ENCODE data around the gene NR3C2. TPM values are rescaled to one million over a fixed set of nuclear protein-coding genes. Genes with fewer than 3 reads are reported as not detected.

The NR3C2 gene
- polyA plus RNA-seq, 1 of the 3 experiments (the other 2 are of a cell fraction) = 0.02 TPM

DNA sequence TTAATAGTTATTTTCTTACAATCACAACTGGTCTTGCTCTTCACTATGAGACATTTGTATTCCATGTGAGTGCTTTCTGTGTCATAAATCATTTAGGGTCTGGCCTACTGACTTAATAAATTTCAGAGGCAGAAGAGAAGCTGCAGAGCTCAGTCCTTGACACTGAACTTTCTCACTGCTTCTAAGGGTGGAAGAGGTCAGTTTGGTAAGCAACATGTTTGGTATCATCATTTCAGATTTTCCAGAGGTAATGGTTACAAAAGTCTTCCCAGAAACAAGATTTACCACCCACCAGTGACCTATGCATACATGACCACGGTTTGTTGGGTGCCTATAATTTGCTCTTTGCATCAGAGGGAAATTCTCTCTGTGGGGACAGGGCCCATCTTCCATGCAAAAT, 148.6 kb downstream of the NR3C2 start:
- no peaks in the 10 kb centered on the region; the same call in 1 of the 2 replicates for H3K9me2 ChIP-seq
- H3K4me1 ChIP-seq (ENCODE audit: control insufficient read depth in 1 of 2, insufficient read depth in 2 of 2, low read depth in 1 of 2, low read length in 1 of 2) = peaks cover 0 to 10% of the 10 kb centered on the region in 2 experiments; a peak in 2 of 4 replicates
- H3K9ac ChIP-seq = no peak overlapping the region
- H3F3A ChIP-seq (replicated peaks; ENCODE audit: insufficient read depth) = no peaks in the 10 kb centered on the region
- TF ChIP-seq MEF2A (IDR thresholded peaks at IDR 0.05; ENCODE audit: borderline replicate concordance, low read depth) = no peak
- TF ChIP-seq, protein P1, sequence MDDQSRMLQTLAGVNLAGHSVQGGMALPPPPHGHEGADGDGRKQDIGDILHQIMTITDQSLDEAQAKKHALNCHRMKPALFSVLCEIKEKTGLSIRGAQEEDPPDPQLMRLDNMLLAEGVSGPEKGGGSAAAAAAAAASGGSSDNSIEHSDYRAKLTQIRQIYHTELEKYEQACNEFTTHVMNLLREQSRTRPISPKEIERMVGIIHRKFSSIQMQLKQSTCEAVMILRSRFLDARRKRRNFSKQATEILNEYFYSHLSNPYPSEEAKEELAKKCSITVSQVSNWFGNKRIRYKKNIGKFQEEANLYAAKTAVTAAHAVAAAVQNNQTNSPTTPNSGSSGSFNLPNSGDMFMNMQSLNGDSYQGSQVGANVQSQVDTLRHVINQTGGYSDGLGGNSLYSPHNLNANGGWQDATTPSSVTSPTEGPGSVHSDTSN (IDR thresholded peaks at IDR 0.05) = no peak
- no peak for TF ChIP-seq YY1 (IDR thresholded peaks at IDR 0.05; ENCODE audit: low read depth)
- TF ChIP-seq FOXJ3 (CRISPR knock-in tag; IDR thresholded peaks at IDR 0.05) = no peak
- no peak for TF ChIP-seq GATA2 (CRISPR knock-in tag; IDR thresholded peaks at IDR 0.05)
- TF ChIP-seq, protein P2, sequence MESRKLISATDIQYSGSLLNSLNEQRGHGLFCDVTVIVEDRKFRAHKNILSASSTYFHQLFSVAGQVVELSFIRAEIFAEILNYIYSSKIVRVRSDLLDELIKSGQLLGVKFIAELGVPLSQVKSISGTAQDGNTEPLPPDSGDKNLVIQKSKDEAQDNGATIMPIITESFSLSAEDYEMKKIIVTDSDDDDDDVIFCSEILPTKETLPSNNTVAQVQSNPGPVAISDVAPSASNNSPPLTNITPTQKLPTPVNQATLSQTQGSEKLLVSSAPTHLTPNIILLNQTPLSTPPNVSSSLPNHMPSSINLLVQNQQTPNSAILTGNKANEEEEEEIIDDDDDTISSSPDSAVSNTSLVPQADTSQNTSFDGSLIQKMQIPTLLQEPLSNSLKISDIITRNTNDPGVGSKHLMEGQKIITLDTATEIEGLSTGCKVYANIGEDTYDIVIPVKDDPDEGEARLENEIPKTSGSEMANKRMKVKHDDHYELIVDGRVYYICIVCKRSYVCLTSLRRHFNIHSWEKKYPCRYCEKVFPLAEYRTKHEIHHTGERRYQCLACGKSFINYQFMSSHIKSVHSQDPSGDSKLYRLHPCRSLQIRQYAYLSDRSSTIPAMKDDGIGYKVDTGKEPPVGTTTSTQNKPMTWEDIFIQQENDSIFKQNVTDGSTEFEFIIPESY (IDR thresholded peaks at IDR 0.05; ENCODE audit: borderline replicate concordance, low read depth) = no peak
- TF ChIP-seq, protein P3, sequence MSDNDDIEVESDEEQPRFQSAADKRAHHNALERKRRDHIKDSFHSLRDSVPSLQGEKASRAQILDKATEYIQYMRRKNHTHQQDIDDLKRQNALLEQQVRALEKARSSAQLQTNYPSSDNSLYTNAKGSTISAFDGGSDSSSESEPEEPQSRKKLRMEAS (IDR thresholded peaks at IDR 0.05; ENCODE audit: low read depth) = no peak
- TF ChIP-seq CHD2 (IDR thresholded peaks at IDR 0.05; ENCODE audit: low read length, partially characterized antibody) = no peak
- TF ChIP-seq SIN3A (IDR thresholded peaks at IDR 0.05; ENCODE audit: borderline replicate concordance, low read depth, low read length) = no peak
- TF ChIP-seq EP300 (IDR thresholded peaks at IDR 0.05; ENCODE audit: borderline replicate concordance in 1 of 2, low read depth in 1 of 2, low read length in 1 of 2) = no peak
- TF ChIP-seq RAD21 (IDR thresholded peaks at IDR 0.05; ENCODE audit: low read length) = no peak
- TF ChIP-seq SMC3 (IDR thresholded peaks at IDR 0.05; ENCODE audit: low read depth, low read length) = no peak
- TF ChIP-seq MXI1 (IDR thresholded peaks at IDR 0.05; ENCODE audit: low read depth, low read length) = no peak
- no peak for TF ChIP-seq RFX5 (IDR thresholded peaks at IDR 0.05; ENCODE audit: low read length)
- TF ChIP-seq JUND (IDR thresholded peaks at IDR 0.05) = no peak
- TF ChIP-seq NFIC (IDR thresholded peaks at IDR 0.05; ENCODE audit: borderline replicate concordance) = no peak
- no peak for TF ChIP-seq ELF1 (IDR thresholded peaks at IDR 0.05)
- TF ChIP-seq, protein P4, sequence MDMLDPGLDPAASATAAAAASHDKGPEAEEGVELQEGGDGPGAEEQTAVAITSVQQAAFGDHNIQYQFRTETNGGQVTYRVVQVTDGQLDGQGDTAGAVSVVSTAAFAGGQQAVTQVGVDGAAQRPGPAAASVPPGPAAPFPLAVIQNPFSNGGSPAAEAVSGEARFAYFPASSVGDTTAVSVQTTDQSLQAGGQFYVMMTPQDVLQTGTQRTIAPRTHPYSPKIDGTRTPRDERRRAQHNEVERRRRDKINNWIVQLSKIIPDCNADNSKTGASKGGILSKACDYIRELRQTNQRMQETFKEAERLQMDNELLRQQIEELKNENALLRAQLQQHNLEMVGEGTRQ (IDR thresholded peaks at IDR 0.05; ENCODE audit: borderline replicate concordance, low read depth, low read length) = no peak
- 18% methylated on average over 1 of the region's 1 CpG for WGBS (ENCODE audit: low lambda C conversion rate)
- no peaks in the 10 kb centered on the region for H4K20me1 ChIP-seq (ENCODE audit: insufficient read depth)
- POLR2A ChIA-PET = no interaction called here
- CTCF ChIA-PET = no interaction called here
- no peaks in the 10 kb centered on the region for H3K27me3 ChIP-seq (ENCODE audit: insufficient read depth)
- DNase-seq = no peak
- H3K79me2 ChIP-seq (ENCODE audit: insufficient read depth) = no peaks in the 10 kb centered on the region
- no peaks in the 10 kb centered on the region for H3K36me3 ChIP-seq (replicated peaks in 1 of 2; ENCODE audit: control insufficient read depth in 1 of 2, insufficient read depth in 2 of 2, low read length in 1 of 2)
- no peak overlapping the region for H3K27ac ChIP-seq (ENCODE audit: low read depth in 2 of 2, low read length in 1 of 2)
- H3K4me3 ChIP-seq (ENCODE audit: low read depth in 2 of 2, low read length in 1 of 2) = no peak overlapping the region
- no peak overlapping the region for H3K4me2 ChIP-seq
- no peak overlapping the region for H2AFZ ChIP-seq (ENCODE audit: low read depth)
- no peaks in the 10 kb centered on the region for H3K9me3 ChIP-seq

Measured in SK-N-SH (cell line).